ENCODE measurements around the gene CLIC4.

DNA sequence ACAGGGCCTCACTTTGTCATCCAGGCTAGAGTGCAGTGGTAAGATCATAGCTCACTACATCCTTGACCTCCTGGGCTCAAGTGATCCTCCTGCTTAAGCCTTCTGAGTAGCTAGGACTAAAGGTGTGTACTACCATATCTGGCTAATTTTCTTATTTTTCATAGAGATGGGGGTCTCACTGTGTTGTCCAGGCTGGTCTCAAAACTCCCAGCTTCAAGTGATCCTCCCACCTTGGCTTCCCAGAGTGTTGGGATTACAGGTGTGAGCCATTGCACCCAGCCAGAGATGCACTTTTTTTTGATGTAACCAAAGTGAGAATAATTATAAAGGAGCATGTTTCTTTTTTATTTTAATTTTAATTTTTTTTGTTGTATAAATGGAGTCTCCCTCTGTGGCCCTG lies 28.4 kb downstream of the CLIC4 start:
- TF ChIP-seq, protein P1, sequence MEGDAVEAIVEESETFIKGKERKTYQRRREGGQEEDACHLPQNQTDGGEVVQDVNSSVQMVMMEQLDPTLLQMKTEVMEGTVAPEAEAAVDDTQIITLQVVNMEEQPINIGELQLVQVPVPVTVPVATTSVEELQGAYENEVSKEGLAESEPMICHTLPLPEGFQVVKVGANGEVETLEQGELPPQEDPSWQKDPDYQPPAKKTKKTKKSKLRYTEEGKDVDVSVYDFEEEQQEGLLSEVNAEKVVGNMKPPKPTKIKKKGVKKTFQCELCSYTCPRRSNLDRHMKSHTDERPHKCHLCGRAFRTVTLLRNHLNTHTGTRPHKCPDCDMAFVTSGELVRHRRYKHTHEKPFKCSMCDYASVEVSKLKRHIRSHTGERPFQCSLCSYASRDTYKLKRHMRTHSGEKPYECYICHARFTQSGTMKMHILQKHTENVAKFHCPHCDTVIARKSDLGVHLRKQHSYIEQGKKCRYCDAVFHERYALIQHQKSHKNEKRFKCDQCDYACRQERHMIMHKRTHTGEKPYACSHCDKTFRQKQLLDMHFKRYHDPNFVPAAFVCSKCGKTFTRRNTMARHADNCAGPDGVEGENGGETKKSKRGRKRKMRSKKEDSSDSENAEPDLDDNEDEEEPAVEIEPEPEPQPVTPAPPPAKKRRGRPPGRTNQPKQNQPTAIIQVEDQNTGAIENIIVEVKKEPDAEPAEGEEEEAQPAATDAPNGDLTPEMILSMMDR (IDR thresholded peaks at IDR 0.05 in 8 of 11, conservative IDR thresholded peaks at IDR 0.05 in 3 of 11) = no peak
- no peak for TF ChIP-seq POLR2A (IDR thresholded peaks at IDR 0.05)

All from spleen (tissue), 7 donors.